KMS-11 (cell line): Measurements from ENCODE around the gene MUC3A.

Experiments
- H2AFZ ChIP-seq: fragments of 200-600 bp; sonication (generic); 2 replicates; pipeline ENCODE4 v1.6.1; 2016; ENCODE audit warnings: antibody characterized with exemption, mixed run types, low read depth
- H3K27ac ChIP-seq: fragments of 200-600 bp; sonication (generic); 2 replicates; pipeline ENCODE4 v1.6.1; 2016; ENCODE audit warnings: mild to moderate bottlenecking, mixed run types
- H3K27me3 ChIP-seq: fragments of 200-600 bp; sonication (generic); 2 replicates; pipeline ENCODE4 v1.6.1; 2017; ENCODE audit warnings: mild to moderate bottlenecking, low read depth, mixed run types, moderate library complexity; ENCODE audit not compliant: insufficient read depth
- H3K36me3 ChIP-seq: fragments of 200-600 bp; sonication (generic); 2 replicates; pipeline ENCODE4 v1.6.1; 2017; ENCODE audit warnings: mild to moderate bottlenecking, mixed run types; ENCODE audit not compliant: insufficient read depth
- H3K4me1 ChIP-seq: fragments of 200-600 bp; sonication (generic); 2 replicates; pipeline ENCODE4 v1.6.1; 2016; ENCODE audit warnings: mild to moderate bottlenecking, low read depth, mixed run types; ENCODE audit not compliant: poor library complexity, severe bottlenecking
- H3K4me2 ChIP-seq: fragments of 200-600 bp; sonication (generic); 2 replicates; pipeline ENCODE4 v1.7.0; 2016; ENCODE audit warnings: mild to moderate bottlenecking, mixed run types
- H3K4me3 ChIP-seq: fragments of 200-600 bp; sonication (generic); IDR thresholded peaks from 2 replicates; pipeline ENCODE4 v1.6.1; 2017; ENCODE audit warnings: low read depth, low read length, mixed read lengths; ENCODE audit not compliant: insufficient read depth
- H3K79me2 ChIP-seq: fragments of 200-600 bp; sonication (generic); 2 replicates; pipeline ENCODE4 v1.6.1; 2016; ENCODE audit warnings: low read depth, mixed run types; ENCODE audit not compliant: insufficient read depth
- H3K9ac ChIP-seq: fragments of 200-600 bp; sonication (generic); 2 replicates; pipeline ENCODE4 v1.6.1; 2016; ENCODE audit warnings: mild to moderate bottlenecking, mixed run types
- H4K20me1 ChIP-seq: fragments of 200-600 bp; sonication (generic); 2 replicates; pipeline ENCODE4 v1.6.1; 2016; ENCODE audit warnings: mild to moderate bottlenecking, mixed run types; ENCODE audit not compliant: insufficient read depth
- TF ChIP-seq, protein P1 (sequence below): fragments of 200-600 bp; sonication (generic); conservative IDR thresholded peaks from 2 replicates; pipeline ENCODE4 v1.6.1; 2017; ENCODE audit warnings: low read depth, mild to moderate bottlenecking, antibody characterized with exemption, low read length, moderate library complexity, mixed read lengths

MUC3A gene

GRCh38 chr7:100949933-100950443 is 654 bp downstream of the MUC3A start:
- H3K4me2 ChIP-seq, result no peak overlapping the region

GRCh38 chr7:100951172-100951571 is 1.8 kb downstream of the MUC3A start:
- H3K79me2 ChIP-seq, result no peaks in the 10 kb centered on the region
- H3K27ac ChIP-seq, result no peak overlapping the region
- H2AFZ ChIP-seq, result no peak overlapping the region
- no peaks in the 10 kb centered on the region for H4K20me1 ChIP-seq
- H3K4me3 ChIP-seq, result no peak overlapping the region
- no peaks in the 10 kb centered on the region for H3K4me1 ChIP-seq
- no peak overlapping the region for H3K9ac ChIP-seq
- TF ChIP-seq, protein P1, sequence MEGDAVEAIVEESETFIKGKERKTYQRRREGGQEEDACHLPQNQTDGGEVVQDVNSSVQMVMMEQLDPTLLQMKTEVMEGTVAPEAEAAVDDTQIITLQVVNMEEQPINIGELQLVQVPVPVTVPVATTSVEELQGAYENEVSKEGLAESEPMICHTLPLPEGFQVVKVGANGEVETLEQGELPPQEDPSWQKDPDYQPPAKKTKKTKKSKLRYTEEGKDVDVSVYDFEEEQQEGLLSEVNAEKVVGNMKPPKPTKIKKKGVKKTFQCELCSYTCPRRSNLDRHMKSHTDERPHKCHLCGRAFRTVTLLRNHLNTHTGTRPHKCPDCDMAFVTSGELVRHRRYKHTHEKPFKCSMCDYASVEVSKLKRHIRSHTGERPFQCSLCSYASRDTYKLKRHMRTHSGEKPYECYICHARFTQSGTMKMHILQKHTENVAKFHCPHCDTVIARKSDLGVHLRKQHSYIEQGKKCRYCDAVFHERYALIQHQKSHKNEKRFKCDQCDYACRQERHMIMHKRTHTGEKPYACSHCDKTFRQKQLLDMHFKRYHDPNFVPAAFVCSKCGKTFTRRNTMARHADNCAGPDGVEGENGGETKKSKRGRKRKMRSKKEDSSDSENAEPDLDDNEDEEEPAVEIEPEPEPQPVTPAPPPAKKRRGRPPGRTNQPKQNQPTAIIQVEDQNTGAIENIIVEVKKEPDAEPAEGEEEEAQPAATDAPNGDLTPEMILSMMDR, result no peak
- H3K27me3 ChIP-seq, result peaks cover 42% of the 10 kb centered on the region; the same call in 1 of the 2 replicates
- no peak overlapping the region for H3K4me2 ChIP-seq
- no peaks in the 10 kb centered on the region for H3K36me3 ChIP-seq

More at GRCh38 chr7:100949933-100950443, 654 bp downstream of the MUC3A start:
- no peaks in the 10 kb centered on the region for H4K20me1 ChIP-seq
- TF ChIP-seq, protein P1, result no peak
- no peak overlapping the region for H2AFZ ChIP-seq
- no peak overlapping the region for H3K9ac ChIP-seq
- no peaks in the 10 kb centered on the region for H3K4me1 ChIP-seq
- H3K79me2 ChIP-seq, result no peaks in the 10 kb centered on the region
- H3K36me3 ChIP-seq, result no peaks in the 10 kb centered on the region
- no peak overlapping the region for H3K27ac ChIP-seq
- H3K4me3 ChIP-seq, result no peak overlapping the region
- H3K27me3 ChIP-seq, result peaks cover 46% of the 10 kb centered on the region; the same call in 1 of the 2 replicates

GRCh38 chr7:100951888-100952560 is 2.7 kb downstream of the MUC3A start:
- no peaks in the 10 kb centered on the region for H3K4me1 ChIP-seq
- no peak overlapping the region for H2AFZ ChIP-seq
- no peaks in the 10 kb centered on the region for H4K20me1 ChIP-seq
- TF ChIP-seq, protein P1, result no peak
- no peaks in the 10 kb centered on the region for H3K36me3 ChIP-seq
- peaks cover 41% of the 10 kb centered on the region; the same call in 1 of the 2 replicates for H3K27me3 ChIP-seq
- no peaks in the 10 kb centered on the region for H3K79me2 ChIP-seq
- H3K4me3 ChIP-seq, result no peak overlapping the region
- no peak overlapping the region for H3K27ac ChIP-seq
- no peak overlapping the region for H3K9ac ChIP-seq
- no peak overlapping the region for H3K4me2 ChIP-seq

- H3K36me3 ChIP-seq, result no peaks in the 10 kb centered on the region
- H3K4me2 ChIP-seq, result no peak overlapping the region
- peaks cover 41% of the 10 kb centered on the region; the same call in 1 of the 2 replicates for H3K27me3 ChIP-seq
- no peak overlapping the region for H2AFZ ChIP-seq
- no peaks in the 10 kb centered on the region for H4K20me1 ChIP-seq
- TF ChIP-seq, protein P1, result no peak
- H3K4me1 ChIP-seq, result no peaks in the 10 kb centered on the region
- no peak overlapping the region for H3K9ac ChIP-seq
- no peaks in the 10 kb centered on the region for H3K79me2 ChIP-seq
- no peak overlapping the region for H3K27ac ChIP-seq
- H3K4me3 ChIP-seq, result no peak overlapping the region
Measured at GRCh38 chr7:100952641-100953040, 3.3 kb downstream of the MUC3A start.
